Peyer's patch (tissue), 4 donors: ENCODE measurements around the gene ITFG2. TPM values are rescaled to one million over a fixed set of nuclear protein-coding genes. Genes with fewer than 3 reads are reported as not detected.

Experiments
- DNase-seq, 3 donors: peaks; one replicate each; pipeline ENCODE4 v3.0.0-alpha.2; 2017 to 2019
- H3K27ac ChIP-seq, 4 donors: fragments of 200-600 bp; sonication (generic); one replicate each; pipeline ENCODE4 v1.5.1; 2016 to 2019
- H3K27me3 ChIP-seq, 2 donors: fragments of 200-600 bp; sonication (generic); one replicate each; pipeline ENCODE4 v1.5.1; 2019
- H3K36me3 ChIP-seq, 3 donors: fragments of 200-600 bp; sonication (generic); one replicate each; pipeline ENCODE4 v1.5.1; 2016 to 2019
- H3K4me1 ChIP-seq, 4 donors: fragments of 200-600 bp; sonication (generic); one replicate each; pipeline ENCODE4 v1.5.1; 2016 to 2019
- H3K4me3 ChIP-seq, 4 donors: fragments of 200-600 bp; sonication (generic); 1 replicate in 3 of 4; 2 replicates in 1 of 4; pipeline ENCODE4 v1.5.1; 2016 to 2019; ENCODE audit warnings: mild to moderate bottlenecking in 1 of 4
- H3K9me3 ChIP-seq, 4 donors: fragments of 200-600 bp; sonication (generic); one replicate each; pipeline ENCODE4 v1.5.1; 2016 to 2019; ENCODE audit warnings: mild to moderate bottlenecking in 1 of 4
- CTCF ChIP-seq, 6 experiments: fragments of 450-650 bp in 4 of 6; fragments of 200-600 bp in 2 of 6; sonication (generic) in 1 of 6; IDR thresholded peaks; one replicate each; pipeline ENCODE4 v1.5.1; 2017 to 2019; ENCODE audit warnings: antibody characterized with exemption in 6 of 6, mild to moderate bottlenecking in 3 of 6, moderate library complexity in 1 of 6
- POLR2A ChIP-seq, 2 donors: fragments of 450-650 bp; IDR thresholded peaks; one replicate each; pipeline ENCODE4 v1.5.1; 2017; ENCODE audit warnings: antibody characterized with exemption in 2 of 2, mild to moderate bottlenecking in 2 of 2, moderate library complexity in 2 of 2
- total RNA-seq, 4 donors: library from RNA; depleted of rRNA; stranded (reverse); fragments of >200 nt; gene quantifications; one replicate each; pipeline ENCODE4 v1.1.0, GENCODE V29; 2016

Gene ITFG2
- total RNA-seq, 4 donors from 2014 or later = 50.8 to 119 (median 102) TPM

GRCh38 chr12:2820432-2820831 lies 8.0 kb downstream of the ITFG2 start:
- no peaks in the 10 kb centered on the region for H3K4me1 ChIP-seq
- TF ChIP-seq CTCF (IDR thresholded peaks at IDR 0.05) = no peak
- TF ChIP-seq POLR2A (IDR thresholded peaks at IDR 0.05) = no peak
- DNase-seq = no peak
- no peaks in the 10 kb centered on the region for H3K9me3 ChIP-seq
- H3K27ac ChIP-seq = no peak overlapping the region
- no peak overlapping the region for H3K4me3 ChIP-seq
- no peaks in the 10 kb centered on the region for H3K27me3 ChIP-seq
- peaks cover 0 to 84% (median 0%) of the 10 kb centered on the region in 3 donors for H3K36me3 ChIP-seq

GRCh38 chr12:2823483-2823882 lies 11.0 kb downstream of the ITFG2 start:
- TF ChIP-seq CTCF (IDR thresholded peaks at IDR 0.05) (no peak), POLR2A (IDR thresholded peaks at IDR 0.05) (no peak)
- H3K27ac ChIP-seq = no peak overlapping the region
- no peak for DNase-seq
- peaks cover 0 to 100% (median 0%) of the 10 kb centered on the region in 3 donors for H3K36me3 ChIP-seq
- no peaks in the 10 kb centered on the region for H3K9me3 ChIP-seq
- H3K4me3 ChIP-seq = no peak overlapping the region
- H3K27me3 ChIP-seq = no peaks in the 10 kb centered on the region
- no peaks in the 10 kb centered on the region for H3K4me1 ChIP-seq

GRCh38 chr12:2824541-2824940 lies 12.1 kb downstream of the ITFG2 start:
- H3K4me3 ChIP-seq = no peak overlapping the region
- H3K27me3 ChIP-seq = no peaks in the 10 kb centered on the region
- no peak for DNase-seq
- H3K36me3 ChIP-seq = peaks cover 0 to 98% (median 0%) of the 10 kb centered on the region in 3 donors
- TF ChIP-seq POLR2A (IDR thresholded peaks at IDR 0.05) = no peak
- TF ChIP-seq CTCF (IDR thresholded peaks at IDR 0.05) = no peak
- H3K27ac ChIP-seq = no peak overlapping the region
- H3K9me3 ChIP-seq = no peaks in the 10 kb centered on the region
- H3K4me1 ChIP-seq = no peaks in the 10 kb centered on the region

GRCh38 chr12:2825132-2825531 lies 12.7 kb downstream of the ITFG2 start:
- Histone ChIP-seq H3K4me1 (no peaks in the 10 kb centered on the region), H3K4me3 (no peak overlapping the region), H3K27ac (no peak overlapping the region), H3K36me3 (peaks cover 0 to 96% (median 0%) of the 10 kb centered on the region in 3 donors), H3K9me3 (no peaks in the 10 kb centered on the region), H3K27me3 (no peaks in the 10 kb centered on the region)
- TF ChIP-seq POLR2A (IDR thresholded peaks at IDR 0.05) (no peak), CTCF (IDR thresholded peaks at IDR 0.05) (no peak)
- DNase-seq = no peak

- H3K4me3 ChIP-seq = no peak overlapping the region
- H3K4me1 ChIP-seq = no peaks in the 10 kb centered on the region
- TF ChIP-seq CTCF (IDR thresholded peaks at IDR 0.05) = no peak
- no peak for TF ChIP-seq POLR2A (IDR thresholded peaks at IDR 0.05)
- H3K27ac ChIP-seq = no peak overlapping the region
- peaks cover 0 to 96% (median 0%) of the 10 kb centered on the region in 3 donors for H3K36me3 ChIP-seq
- DNase-seq = no peak
- H3K27me3 ChIP-seq = no peaks in the 10 kb centered on the region
- H3K9me3 ChIP-seq = no peaks in the 10 kb centered on the region
These were observed 13.6 kb downstream of the ITFG2 start for GRCh38 chr12:2826036-2826435.
